Naive thymus-derived CD4-positive, alpha-beta T cell (primary cell): Measurements from ENCODE around the gene DSTN. TPM values are rescaled to one million over a fixed set of nuclear protein-coding genes. Genes with fewer than 3 reads are reported as not detected.

Source experiments
- ATAC-seq: fragments of 150-1000 bp; cut with Tn5 transposase; 2 replicates; pipeline ENCODE4 v1.10.0; 2021; ENCODE audit warnings: mild to moderate bottlenecking, moderate library complexity
- CTCF ChIA-PET: fragments of 350-600 bp; sonication (Branson Sonifier 250); formaldehyde crosslinking; loops from one replicate; lab custom pipeline; 2021; ENCODE audit warnings: antibody characterized with exemption; lab: Charles Lee
- POLR2A ChIA-PET: fragments of 350-600 bp; sonication (Branson Sonifier 250); formaldehyde crosslinking; loops from one replicate; lab custom pipeline; 2021; ENCODE audit warnings: antibody characterized with exemption, inconsistent platforms; lab: Charles Lee
- DNase-seq, 9 donors: peaks; one replicate each; pipeline versions ENCODE4 v3.0.0 to v3.0.0-alpha.2; 2020 to 2022; ENCODE audit warnings: mixed read lengths in 1 of 9
- H3K27ac ChIP-seq: one replicate; pipeline ENCODE4 v1.7.0; 2013; ENCODE audit warnings: mild to moderate bottlenecking, low read depth, low read length, moderate library complexity
- H3K27me3 ChIP-seq, 2 donors: one replicate each; pipeline ENCODE4 v1.7.0; 2013; ENCODE audit warnings: low read length in 2 of 2, mild to moderate bottlenecking in 2 of 2, moderate library complexity in 2 of 2; ENCODE audit not compliant: control insufficient read depth in 2 of 2, insufficient read depth in 2 of 2
- H3K36me3 ChIP-seq, 3 experiments: 1 replicate in 2 of 3; 2 replicates in 1 of 3; pipeline ENCODE4 v1.7.0; 2013; ENCODE audit warnings: low read length in 3 of 3, mild to moderate bottlenecking in 3 of 3, moderate library complexity in 1 of 3; ENCODE audit not compliant: insufficient read depth in 3 of 3, control insufficient read depth in 2 of 3
- H3K4me1 ChIP-seq, 2 donors: one replicate each; pipeline ENCODE4 v1.7.0; 2013; ENCODE audit warnings: low read length in 2 of 2, mild to moderate bottlenecking in 2 of 2, moderate library complexity in 1 of 2; ENCODE audit not compliant: control insufficient read depth in 2 of 2, insufficient read depth in 2 of 2
- H3K4me3 ChIP-seq: 2 replicates; pipeline ENCODE4 v1.7.0; 2013; ENCODE audit warnings: mild to moderate bottlenecking, low read length
- H3K9me3 ChIP-seq, 3 experiments: 1 replicate in 2 of 3; 2 replicates in 1 of 3; pipeline ENCODE4 v1.7.0; 2013; ENCODE audit warnings: low read length in 3 of 3; ENCODE audit not compliant: control insufficient read depth in 2 of 3
- H3K27ac Mint-ChIP-seq, 9 donors: one replicate each; pipeline ENCODE4 v1.8.0; 2020 to 2022; ENCODE audit warnings: mixed read lengths in 9 of 9, mild to moderate bottlenecking in 8 of 9, moderate library complexity in 5 of 9, inconsistent platforms in 2 of 9
- H3K27me3 Mint-ChIP-seq, 5 donors: one replicate each; pipeline ENCODE4 v1.8.0; 2021 to 2022; ENCODE audit warnings: mixed read lengths in 5 of 5, mild to moderate bottlenecking in 1 of 5
- H3K36me3 Mint-ChIP-seq, 5 donors: one replicate each; pipeline ENCODE4 v1.8.0; 2020 to 2022; ENCODE audit warnings: mixed read lengths in 5 of 5, mild to moderate bottlenecking in 3 of 5, inconsistent platforms in 1 of 5
- H3K4me1 Mint-ChIP-seq, 7 donors: one replicate each; pipeline ENCODE4 v1.8.0; 2020 to 2022; ENCODE audit warnings: mixed read lengths in 7 of 7, mild to moderate bottlenecking in 3 of 7, inconsistent platforms in 1 of 7
- H3K4me3 Mint-ChIP-seq, 10 donors: one replicate each; pipeline ENCODE4 v1.8.0; 2020 to 2022; ENCODE audit warnings: mild to moderate bottlenecking in 10 of 10, mixed read lengths in 10 of 10, moderate library complexity in 6 of 10, inconsistent platforms in 2 of 10
- H3K9me3 Mint-ChIP-seq, 11 donors: one replicate each; pipeline ENCODE4 v1.8.0; 2020 to 2022; ENCODE audit warnings: mixed read lengths in 11 of 11, mild to moderate bottlenecking in 4 of 11, inconsistent platforms in 1 of 11, moderate library complexity in 1 of 11
- intact Hi-C, 2 donors: fragments of 100-400 bp; cut with micrococcal nuclease; formaldehyde crosslinking; loops; one replicate each; pipeline ENCODE4 v1.15.1; 2023
- polyA plus RNA-seq, 2 donors: library from polyadenylated mRNA; unstranded; fragments of 300-500 nt; fragmentation: Illumina TruSeq; gene quantifications; one replicate each; pipeline ENCODE4 v1.2.3, GENCODE V29; 2021
- total RNA-seq, 6 experiments: library from RNA in 5 of 6; stranded (reverse) in 5 of 6; gene quantifications; 1 replicate in 5 of 6; 2 replicates in 1 of 6; pipeline ENCODE4 v1.2.3 and lab custom pipeline; 2021 to 2026

Gene DSTN
- total and polyA plus RNA-seq, 7 experiments from 2014 or later: 28.7 to 113 (median 38.7) TPM

GRCh38 chr20:17642404-17643269 is 72.8 kb downstream of the DSTN start:
- POLR2A ChIA-PET: no interaction called here
- Mint-ChIP-seq H3K27ac (no peak overlapping the region), H3K4me3 (no peak overlapping the region), H3K36me3 (peaks cover 0 to 13% (median 0%) of the 10 kb centered on the region in 5 donors), H3K4me1 (peaks cover 0 to 7% (median 0%) of the 10 kb centered on the region in 7 donors), H3K9me3 (no peaks in the 10 kb centered on the region), H3K27me3 (no peaks in the 10 kb centered on the region)
- no peak for DNase-seq
- no peaks in the 10 kb centered on the region for H3K4me1 ChIP-seq
- H3K9me3 ChIP-seq: no peaks in the 10 kb centered on the region
- H3K36me3 ChIP-seq: peaks cover 0 to 36% (median 3%) of the 10 kb centered on the region in 3 experiments
- CTCF ChIA-PET: interaction anchor here (0.9 to 1.1 kb wide), 2 partner anchors 10 to 13 kb away, joined by 3 read pairs; no protein-coding TSS in a partner anchor
- H3K27me3 ChIP-seq: no peaks in the 10 kb centered on the region
- H3K4me3 ChIP-seq: no peak overlapping the region
- intact Hi-C loops: no loop called here
- H3K27ac ChIP-seq: no peak overlapping the region
- no peak for ATAC-seq

- DNase-seq: no peak
- H3K27ac Mint-ChIP-seq: no peak overlapping the region
- Histone ChIP-seq H3K36me3 (peaks cover 0 to 30% (median 3%) of the 10 kb centered on the region in 3 experiments), H3K27ac (no peak overlapping the region), H3K27me3 (no peaks in the 10 kb centered on the region), H3K4me3 (no peak overlapping the region), H3K9me3 (no peaks in the 10 kb centered on the region), H3K4me1 (no peaks in the 10 kb centered on the region)
- no peak overlapping the region for H3K4me3 Mint-ChIP-seq
- H3K27me3 Mint-ChIP-seq: no peaks in the 10 kb centered on the region
- H3K9me3 Mint-ChIP-seq: no peaks in the 10 kb centered on the region
- H3K4me1 Mint-ChIP-seq: peaks cover 0 to 7% (median 1%) of the 10 kb centered on the region in 7 donors
- H3K36me3 Mint-ChIP-seq: peaks cover 0 to 13% (median 0%) of the 10 kb centered on the region in 5 donors
- no peak for ATAC-seq
- ChIA-PET CTCF (interaction anchor here (1.1 kb wide), 1 partner anchor 12 kb away, joined by 3 read pairs; no protein-coding TSS in a partner anchor), POLR2A (no interaction called here)
- intact Hi-C loops: no loop called here
These were observed 73.8 kb downstream of the DSTN start for GRCh38 chr20:17643531-17644188.

- CTCF ChIA-PET: no interaction called here
- no peaks in the 10 kb centered on the region for H3K4me1 ChIP-seq
- intact Hi-C loops: no loop called here
- Mint-ChIP-seq H3K27ac (peak overlapping the region in 1 of 9 donors; percentile 54), H3K27me3 (no peaks in the 10 kb centered on the region), H3K4me1 (peaks cover 2 to 15% (median 8%) of the 10 kb centered on the region in 7 donors), H3K9me3 (no peaks in the 10 kb centered on the region), H3K4me3 (no peak overlapping the region), H3K36me3 (peaks cover 0 to 8% (median 0%) of the 10 kb centered on the region in 5 donors)
- no peak for DNase-seq
- H3K4me3 ChIP-seq: no peak overlapping the region
- H3K9me3 ChIP-seq: no peaks in the 10 kb centered on the region
- no peak for ATAC-seq
- no peak overlapping the region for H3K27ac ChIP-seq
- no peaks in the 10 kb centered on the region for H3K27me3 ChIP-seq
- H3K36me3 ChIP-seq: peaks cover 0 to 30% (median 3%) of the 10 kb centered on the region in 3 experiments
- POLR2A ChIA-PET: no interaction called here
These were observed 74.6 kb downstream of the DSTN start for GRCh38 chr20:17644451-17644850.

- no peak for DNase-seq
- H3K9me3 Mint-ChIP-seq: no peaks in the 10 kb centered on the region
- Histone ChIP-seq H3K4me1 (no peaks in the 10 kb centered on the region), H3K27ac (no peak overlapping the region), H3K36me3 (peaks cover 0 to 29% (median 1%) of the 10 kb centered on the region in 3 experiments), H3K27me3 (no peaks in the 10 kb centered on the region), H3K9me3 (no peaks in the 10 kb centered on the region), H3K4me3 (no peak overlapping the region)
- H3K27ac Mint-ChIP-seq: peak overlapping the region in 1 of 9 donors; percentile 31
- H3K4me1 Mint-ChIP-seq: peaks cover 2 to 15% (median 8%) of the 10 kb centered on the region in 7 donors
- ATAC-seq: no peak
- POLR2A ChIA-PET: no interaction called here
- intact Hi-C loops: no loop called here
- H3K4me3 Mint-ChIP-seq: no peak overlapping the region
- H3K27me3 Mint-ChIP-seq: no peaks in the 10 kb centered on the region
- CTCF ChIA-PET: no interaction called here
- peaks cover 0 to 7% (median 0%) of the 10 kb centered on the region in 5 donors for H3K36me3 Mint-ChIP-seq
These were observed 75.1 kb downstream of the DSTN start for GRCh38 chr20:17645010-17645409.

- ATAC-seq (no peak), DNase-seq (no peak)
- Histone ChIP-seq H3K27ac (no peak overlapping the region), H3K36me3 (peaks cover 0 to 23% (median 0%) of the 10 kb centered on the region in 3 experiments), H3K4me1 (no peaks in the 10 kb centered on the region), H3K27me3 (no peaks in the 10 kb centered on the region), H3K4me3 (no peak overlapping the region), H3K9me3 (no peaks in the 10 kb centered on the region)
- POLR2A ChIA-PET: no interaction called here
- CTCF ChIA-PET: no interaction called here
- Mint-ChIP-seq H3K9me3 (no peaks in the 10 kb centered on the region), H3K36me3 (peaks cover 0 to 7% (median 0%) of the 10 kb centered on the region in 5 donors), H3K27ac (no peak overlapping the region), H3K4me3 (no peak overlapping the region), H3K4me1 (peaks cover 4 to 15% (median 8%) of the 10 kb centered on the region in 7 donors), H3K27me3 (no peaks in the 10 kb centered on the region)
- intact Hi-C loops: no loop called here
These were observed 75.8 kb downstream of the DSTN start for GRCh38 chr20:17645546-17646208.

GRCh38 chr20:17646209-17646960 is 76.5 kb downstream of the DSTN start:
- ChIA-PET POLR2A (no interaction called here), CTCF (no interaction called here)
- H3K4me1 ChIP-seq: no peaks in the 10 kb centered on the region
- H3K27me3 ChIP-seq: no peaks in the 10 kb centered on the region
- no peak overlapping the region for H3K27ac Mint-ChIP-seq
- peaks cover 4 to 15% (median 8%) of the 10 kb centered on the region in 7 donors for H3K4me1 Mint-ChIP-seq
- H3K4me3 Mint-ChIP-seq: no peak overlapping the region
- intact Hi-C loops: no loop called here
- no peaks in the 10 kb centered on the region for H3K9me3 Mint-ChIP-seq
- H3K36me3 ChIP-seq: peaks cover 0 to 16% (median 0%) of the 10 kb centered on the region in 3 experiments
- no peaks in the 10 kb centered on the region for H3K9me3 ChIP-seq
- ATAC-seq (no peak), DNase-seq (no peak)
- H3K36me3 Mint-ChIP-seq: peaks cover 0 to 4% (median 0%) of the 10 kb centered on the region in 5 donors
- H3K27me3 Mint-ChIP-seq: no peaks in the 10 kb centered on the region
- no peak overlapping the region for H3K4me3 ChIP-seq
- H3K27ac ChIP-seq: no peak overlapping the region
